Measurements from ENCODE around the gene ANKRD63. TPM values are rescaled to one million over a fixed set of nuclear protein-coding genes. Genes with fewer than 3 reads are reported as not detected.
A peak's percentile ranks its signal among the peaks of the same experiment; 100 is the strongest.

The ANKRD63 gene
- total and polyA plus RNA-seq, 9 of the 15 experiments (the other 6 are each of a cell fraction or from before 2014, with no cell fraction given), result 1.3 to 2.0 (median 1.8) TPM; not detected in 6

DNA sequence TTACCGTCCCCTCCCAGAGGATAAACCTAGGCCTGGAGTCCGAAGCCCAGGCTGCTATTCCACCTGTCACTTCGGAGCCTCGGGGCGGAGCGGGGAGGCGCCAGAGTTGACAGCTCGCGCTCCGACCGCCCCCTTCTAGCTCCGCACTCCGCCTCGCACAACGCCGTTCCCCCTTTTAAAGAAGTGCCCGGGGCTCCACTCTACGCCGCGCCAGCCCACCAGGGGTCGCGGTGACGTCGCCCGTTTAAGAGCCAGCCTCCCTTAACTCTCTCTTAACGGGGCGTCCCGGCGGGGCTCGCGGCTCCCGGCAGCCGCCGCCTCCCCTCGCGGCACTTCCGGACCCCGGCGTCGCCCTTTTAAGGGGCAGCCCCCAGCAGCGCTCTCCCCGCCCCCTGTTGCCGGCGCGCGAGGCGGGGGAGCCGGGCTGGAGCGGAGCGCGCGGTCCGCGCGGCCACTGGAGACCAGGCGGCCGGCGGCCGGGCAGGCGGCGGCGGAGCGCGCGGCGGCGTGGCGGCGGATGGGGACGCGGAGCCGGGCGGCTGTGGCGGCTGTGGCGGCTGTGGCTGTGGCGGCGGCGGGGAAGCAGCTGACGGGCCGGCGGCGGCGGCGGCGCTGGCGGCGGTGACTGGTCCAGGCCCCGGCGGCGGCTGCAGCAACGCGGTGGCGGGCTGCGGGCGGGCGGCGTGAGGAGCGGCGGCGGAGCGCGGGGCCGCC, 40.5 kb upstream of the ANKRD63 start, which contains the start of gene INAFM2 (continued):
- TF ChIP-seq PKNOX1 (IDR thresholded peaks at IDR 0.05) (peak; percentile 85), ZNF407 (IDR thresholded peaks at IDR 0.05; ENCODE audit: low read depth) (no peak), SNIP1 (IDR thresholded peaks at IDR 0.05; ENCODE audit: low read depth) (peak; percentile 100), ZNF134 (CRISPR knock-in tag; conservative IDR thresholded peaks at IDR 0.05) (no peak), PHTF2 (CRISPR knock-in tag; IDR thresholded peaks at IDR 0.05) (no peak), ZNF76 (CRISPR knock-in tag; IDR thresholded peaks at IDR 0.05; ENCODE audit: borderline replicate concordance) (no peak), KLF13 (tag; IDR thresholded peaks at IDR 0.05; ENCODE audit: borderline replicate concordance, low read depth) (peak; percentile 79), ZNF354B (CRISPR knock-in tag; IDR thresholded peaks at IDR 0.05) (no peak), ZNF224 (CRISPR knock-in tag; IDR thresholded peaks at IDR 0.05) (0 out of 2 replicates have a peak, but pooled peaks have one; percentile 77), SRF (CRISPR knock-in tag; IDR thresholded peaks at IDR 0.05) (peak in 1 of 2 experiments; percentile 71; a peak in 1 of 4 replicates), HDAC1 (IDR thresholded peaks at IDR 0.05) (peak in 1 of 2 experiments; percentile 34; a peak in 1 of 4 replicates)
- TF ChIP-seq, protein P1, sequence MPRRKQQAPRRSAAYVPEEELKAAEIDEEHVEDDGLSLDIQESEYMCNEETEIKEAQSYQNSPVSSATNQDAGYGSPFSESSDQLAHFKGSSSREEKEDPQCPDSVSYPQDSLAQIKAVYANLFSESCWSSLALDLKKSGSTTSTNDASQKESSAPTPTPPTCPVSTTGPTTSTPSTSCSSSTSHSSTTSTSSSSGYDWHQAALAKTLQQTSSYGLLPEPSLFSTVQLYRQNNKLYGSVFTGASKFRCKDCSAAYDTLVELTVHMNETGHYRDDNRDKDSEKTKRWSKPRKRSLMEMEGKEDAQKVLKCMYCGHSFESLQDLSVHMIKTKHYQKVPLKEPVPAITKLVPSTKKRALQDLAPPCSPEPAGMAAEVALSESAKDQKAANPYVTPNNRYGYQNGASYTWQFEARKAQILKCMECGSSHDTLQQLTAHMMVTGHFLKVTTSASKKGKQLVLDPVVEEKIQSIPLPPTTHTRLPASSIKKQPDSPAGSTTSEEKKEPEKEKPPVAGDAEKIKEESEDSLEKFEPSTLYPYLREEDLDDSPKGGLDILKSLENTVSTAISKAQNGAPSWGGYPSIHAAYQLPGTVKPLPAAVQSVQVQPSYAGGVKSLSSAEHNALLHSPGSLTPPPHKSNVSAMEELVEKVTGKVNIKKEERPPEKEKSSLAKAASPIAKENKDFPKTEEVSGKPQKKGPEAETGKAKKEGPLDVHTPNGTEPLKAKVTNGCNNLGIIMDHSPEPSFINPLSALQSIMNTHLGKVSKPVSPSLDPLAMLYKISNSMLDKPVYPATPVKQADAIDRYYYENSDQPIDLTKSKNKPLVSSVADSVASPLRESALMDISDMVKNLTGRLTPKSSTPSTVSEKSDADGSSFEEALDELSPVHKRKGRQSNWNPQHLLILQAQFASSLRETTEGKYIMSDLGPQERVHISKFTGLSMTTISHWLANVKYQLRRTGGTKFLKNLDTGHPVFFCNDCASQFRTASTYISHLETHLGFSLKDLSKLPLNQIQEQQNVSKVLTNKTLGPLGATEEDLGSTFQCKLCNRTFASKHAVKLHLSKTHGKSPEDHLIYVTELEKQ (CRISPR knock-in tag; IDR thresholded peaks at IDR 0.05), result no peak

All from K562 (cell line).